WTC11 (cell line): ENCODE data around the gene MXRA8.

Experiments used
- CTCF ChIP-seq: fragments of 200-600 bp; IDR thresholded peaks from 2 replicates; pipeline ENCODE4 v1.8.0; 2022; ENCODE audit warnings: antibody characterized with exemption
- MAX ChIP-seq: sonication (generic); formaldehyde crosslinking; IDR thresholded peaks from 2 replicates; pipeline ENCODE4 v1.8.0; 2022; ENCODE audit warnings: mild to moderate bottlenecking, missing genetic modification reagents
- NFYB ChIP-seq: sonication (generic); formaldehyde crosslinking; conservative IDR thresholded peaks from 2 replicates; pipeline ENCODE4 v1.8.0; 2022; ENCODE audit warnings: low read depth, missing genetic modification reagents
- ZNF232 ChIP-seq: sonication (generic); formaldehyde crosslinking; IDR thresholded peaks from 2 replicates; pipeline ENCODE4 v1.8.0; 2022; ENCODE audit warnings: mild to moderate bottlenecking, missing genetic modification reagents
- ZNF263 ChIP-seq: sonication (generic); formaldehyde crosslinking; IDR thresholded peaks from 2 replicates; pipeline ENCODE4 v1.8.1; 2022; ENCODE audit warnings: low read depth, mild to moderate bottlenecking, moderate library complexity, missing genetic modification reagents

DNA sequence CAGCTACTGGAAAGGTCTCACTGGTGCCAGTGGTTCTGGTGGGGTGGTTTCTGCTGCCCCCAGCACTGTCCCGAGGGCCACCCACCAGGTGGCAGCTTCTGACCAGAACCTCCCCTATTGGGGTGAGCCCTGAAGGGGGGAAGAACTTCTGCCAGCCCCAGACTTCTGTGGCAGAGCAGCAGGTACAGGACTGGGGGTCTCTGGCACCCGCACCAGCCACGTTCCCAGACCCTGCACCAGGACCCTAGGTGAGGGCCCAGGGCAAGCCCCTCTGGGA, 48.3 kb downstream of the MXRA8 start:
- TF ChIP-seq MAX (CRISPR knock-in tag) (no peak), ZNF263 (no peak), CTCF (no peak), NFYB (CRISPR knock-in tag) (no peak), ZNF232 (CRISPR knock-in tag) (no peak)
